Measurements from ENCODE around the gene NAGPA.

The NAGPA gene

GRCh38 chr16:5036228-5037156 lies 2.8 kb upstream of the NAGPA start:
- DNase-seq (ENCODE audit: low read depth, low spot score): no peak
- H3K4me3 ChIP-seq (ENCODE audit: low read depth, low read length): no peak overlapping the region
- in situ Hi-C loops (cut with HindIII; ENCODE audit: low sequenced_read_pairs): no loop called here
- TF ChIP-seq CTCF (IDR thresholded peaks at IDR 0.05; ENCODE audit: low read depth, low read length): no peak

- DNase-seq (ENCODE audit: low read depth, low spot score): no peak
- no peak for TF ChIP-seq CTCF (IDR thresholded peaks at IDR 0.05; ENCODE audit: low read depth, low read length)
- in situ Hi-C loops (cut with HindIII; ENCODE audit: low sequenced_read_pairs): no loop called here
- H3K4me3 ChIP-seq (ENCODE audit: low read depth, low read length): no peak overlapping the region
These were observed 2.1 kb upstream of the NAGPA start for GRCh38 chr16:5035909-5036227.

- TF ChIP-seq CTCF (IDR thresholded peaks at IDR 0.05; ENCODE audit: low read depth, low read length): no peak
- peak overlapping the region; percentile 77 for H3K4me3 ChIP-seq (ENCODE audit: low read depth, low read length)
- in situ Hi-C loops (cut with HindIII; ENCODE audit: low sequenced_read_pairs): no loop called here
- no peak for DNase-seq (ENCODE audit: low read depth, low spot score)
These were observed 410 bp upstream of the NAGPA start for GRCh38 chr16:5034167-5034523.

GRCh38 chr16:5032748-5033167 lies 977 bp downstream of the NAGPA start:
- TF ChIP-seq CTCF (IDR thresholded peaks at IDR 0.05; ENCODE audit: low read depth, low read length): no peak
- no peak for DNase-seq (ENCODE audit: low read depth, low spot score)
- peak overlapping the region; percentile 77 for H3K4me3 ChIP-seq (ENCODE audit: low read depth, low read length)
- in situ Hi-C loops (cut with HindIII; ENCODE audit: low sequenced_read_pairs): no loop called here

- no peak for TF ChIP-seq CTCF (IDR thresholded peaks at IDR 0.05; ENCODE audit: low read depth, low read length)
- DNase-seq (ENCODE audit: low read depth, low spot score): no peak
- in situ Hi-C loops (cut with HindIII; ENCODE audit: low sequenced_read_pairs): no loop called here
- H3K4me3 ChIP-seq (ENCODE audit: low read depth, low read length): no peak overlapping the region
These were observed 2.1 kb downstream of the NAGPA start for GRCh38 chr16:5031601-5032000.

- no peak for DNase-seq (ENCODE audit: low read depth, low spot score)
- no peak overlapping the region for H3K4me3 ChIP-seq (ENCODE audit: low read depth, low read length)
- no peak for TF ChIP-seq CTCF (IDR thresholded peaks at IDR 0.05; ENCODE audit: low read depth, low read length)
- in situ Hi-C loops (cut with HindIII; ENCODE audit: low sequenced_read_pairs): no loop called here
These were observed 3.4 kb downstream of the NAGPA start for GRCh38 chr16:5030251-5030870.
